Measurements from ENCODE around the gene PDE6H. TPM values are rescaled to one million over a fixed set of nuclear protein-coding genes. Genes with fewer than 3 reads are reported as not detected.
A peak's percentile ranks its signal among the peaks of the same experiment; 100 is the strongest.

The PDE6H gene
- total RNA-seq, 1 donor from 2014 or later, result not detected

GRCh38 chr12:14942196-14942931 lies 30.5 kb upstream of the PDE6H start:
- no peak for DNase-seq (ENCODE audit: extremely low spot score in 2 of 2)
- no peaks in the 10 kb centered on the region for H3K9me3 ChIP-seq
- peaks cover 7% of the 10 kb centered on the region for H3K4me1 ChIP-seq
- TF ChIP-seq POLR2A (IDR thresholded peaks at IDR 0.05) (no peak), CTCF (IDR thresholded peaks at IDR 0.05) (no peak), POLR2AphosphoS5 (IDR thresholded peaks at IDR 0.05; ENCODE audit: insufficient read depth in 1 of 2, low read depth in 1 of 2) (no peak)
- H3K36me3 ChIP-seq, result peaks cover 0 to 7% of the 10 kb centered on the region in 2 donors
- H3K27ac ChIP-seq, result no peak overlapping the region
- H3K27me3 ChIP-seq, result no peaks in the 10 kb centered on the region
- no peak overlapping the region for H3K4me3 ChIP-seq
- intact Hi-C loops (cut with DNase I), result no loop called here

GRCh38 chr12:14946162-14946561 lies 26.7 kb upstream of the PDE6H start:
- no peaks in the 10 kb centered on the region for H3K9me3 ChIP-seq
- H3K36me3 ChIP-seq, result peaks cover 0 to 7% of the 10 kb centered on the region in 2 donors
- intact Hi-C loops (cut with DNase I), result no loop called here
- TF ChIP-seq CTCF (IDR thresholded peaks at IDR 0.05) (no peak), POLR2A (IDR thresholded peaks at IDR 0.05) (no peak), POLR2AphosphoS5 (IDR thresholded peaks at IDR 0.05; ENCODE audit: insufficient read depth in 1 of 2, low read depth in 1 of 2) (no peak)
- DNase-seq (ENCODE audit: extremely low spot score in 2 of 2), result no peak
- H3K27me3 ChIP-seq, result no peaks in the 10 kb centered on the region
- H3K4me1 ChIP-seq, result peaks cover 20% of the 10 kb centered on the region
- H3K27ac ChIP-seq, result peak overlapping the region; percentile 31
- H3K4me3 ChIP-seq, result no peak overlapping the region

- Histone ChIP-seq H3K9me3 (no peaks in the 10 kb centered on the region), H3K27me3 (no peaks in the 10 kb centered on the region), H3K4me1 (peaks cover 22% of the 10 kb centered on the region), H3K27ac (peak overlapping the region; percentile 76), H3K4me3 (no peak overlapping the region), H3K36me3 (peaks cover 0 to 7% of the 10 kb centered on the region in 2 donors)
- intact Hi-C loops (cut with DNase I), result no loop called here
- no peak for DNase-seq (ENCODE audit: extremely low spot score in 2 of 2)
- TF ChIP-seq POLR2AphosphoS5 (IDR thresholded peaks at IDR 0.05; ENCODE audit: insufficient read depth in 1 of 2, low read depth in 1 of 2), result no peak
- no peak for TF ChIP-seq POLR2A (IDR thresholded peaks at IDR 0.05)
- no peak for TF ChIP-seq CTCF (IDR thresholded peaks at IDR 0.05)
These were observed 26.0 kb upstream of the PDE6H start for GRCh38 chr12:14946861-14947260.

GRCh38 chr12:14948672-14949071 lies 24.2 kb upstream of the PDE6H start:
- peaks cover 35% of the 10 kb centered on the region for H3K4me1 ChIP-seq
- H3K27ac ChIP-seq, result peak overlapping the region; percentile 76
- no peak overlapping the region for H3K4me3 ChIP-seq
- no peak for DNase-seq (ENCODE audit: extremely low spot score in 2 of 2)
- peak in 1 of 2 donors; percentile 56 for TF ChIP-seq POLR2AphosphoS5 (IDR thresholded peaks at IDR 0.05; ENCODE audit: insufficient read depth in 1 of 2, low read depth in 1 of 2)
- TF ChIP-seq CTCF (IDR thresholded peaks at IDR 0.05), result no peak
- H3K36me3 ChIP-seq, result peaks cover 0 to 7% of the 10 kb centered on the region in 2 donors
- intact Hi-C loops (cut with DNase I), result no loop called here
- H3K27me3 ChIP-seq, result no peaks in the 10 kb centered on the region
- H3K9me3 ChIP-seq, result no peaks in the 10 kb centered on the region

GRCh38 chr12:14949631-14950030 lies 23.2 kb upstream of the PDE6H start:
- DNase-seq (ENCODE audit: extremely low spot score in 2 of 2), result no peak
- Histone ChIP-seq H3K4me3 (no peak overlapping the region), H3K27me3 (no peaks in the 10 kb centered on the region), H3K36me3 (peaks cover 0 to 7% of the 10 kb centered on the region in 2 donors), H3K9me3 (no peaks in the 10 kb centered on the region), H3K4me1 (peaks cover 35% of the 10 kb centered on the region), H3K27ac (peak overlapping the region; percentile 76)
- intact Hi-C loops (cut with DNase I), result no loop called here
- TF ChIP-seq CTCF (IDR thresholded peaks at IDR 0.05) (no peak), POLR2AphosphoS5 (IDR thresholded peaks at IDR 0.05; ENCODE audit: insufficient read depth in 1 of 2, low read depth in 1 of 2) (no peak), POLR2A (IDR thresholded peaks at IDR 0.05) (no peak)

Data from vagina (tissue), 2 donors.